Effector CD8-positive, alpha-beta T cell (primary cell): ENCODE measurements around the gene PFKFB1.

Source experiments
- DNase-seq: peaks from one replicate; lab custom pipeline; 2025; lab: John Stamatoyannopoulos, UW

PFKFB1 gene

GRCh38 chrX:54922547-54922946 lies 71.4 kb downstream of the PFKFB1 start:
- no peak for DNase-seq

GRCh38 chrX:54921427-54922021 lies 72.5 kb downstream of the PFKFB1 start:
- peak; percentile 39 for DNase-seq

DNA sequence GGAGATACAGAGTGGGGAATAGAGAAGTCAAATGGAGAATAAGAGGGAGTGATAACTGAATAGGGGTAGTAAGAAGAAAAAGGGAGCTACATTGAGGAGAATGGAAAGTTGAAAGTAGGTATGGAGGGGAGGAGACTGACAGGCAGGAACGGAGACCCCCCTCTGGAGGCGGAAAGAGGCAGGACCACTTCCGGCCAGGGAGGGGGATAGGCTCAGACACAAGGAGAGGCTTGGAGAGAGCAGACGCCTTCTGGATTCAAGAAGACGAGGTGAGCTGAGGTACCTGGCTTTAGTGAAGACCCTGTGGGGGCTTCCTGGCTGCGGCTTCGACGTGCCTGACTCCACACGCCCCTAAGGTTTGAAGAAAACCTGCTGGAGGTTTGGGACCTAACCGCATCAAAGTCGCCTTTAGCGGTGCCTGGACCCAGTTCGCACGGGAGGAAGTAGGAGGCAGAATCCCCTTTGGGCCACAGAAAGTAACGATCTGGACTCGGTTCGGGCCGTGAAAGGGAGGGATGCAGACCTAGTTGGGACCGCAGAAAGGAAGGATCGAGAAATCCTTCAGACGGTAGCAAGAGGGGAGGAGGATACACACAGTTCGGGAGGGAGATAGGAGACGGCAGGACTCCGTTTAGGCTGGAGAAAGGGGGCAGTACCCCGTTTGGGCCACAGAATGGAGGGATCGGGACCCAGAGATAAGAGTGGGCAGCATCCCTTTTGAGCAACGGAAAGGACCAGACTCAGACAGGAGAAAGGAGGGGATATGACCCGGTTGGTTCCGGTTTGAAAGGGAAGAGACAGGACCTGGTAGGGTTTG lies 73.2 kb downstream of the PFKFB1 start, which contains the start of gene TRO:
Gene TRO (plus strand): TSS at position 215 of the 817 bp plus-strand sequence. CDS start 1,423 bp downstream, outside the sequence.
- no peak for DNase-seq

- no peak for DNase-seq
These were observed 84.0 kb downstream of the PFKFB1 start for GRCh38 chrX:54909941-54910340.

DNA sequence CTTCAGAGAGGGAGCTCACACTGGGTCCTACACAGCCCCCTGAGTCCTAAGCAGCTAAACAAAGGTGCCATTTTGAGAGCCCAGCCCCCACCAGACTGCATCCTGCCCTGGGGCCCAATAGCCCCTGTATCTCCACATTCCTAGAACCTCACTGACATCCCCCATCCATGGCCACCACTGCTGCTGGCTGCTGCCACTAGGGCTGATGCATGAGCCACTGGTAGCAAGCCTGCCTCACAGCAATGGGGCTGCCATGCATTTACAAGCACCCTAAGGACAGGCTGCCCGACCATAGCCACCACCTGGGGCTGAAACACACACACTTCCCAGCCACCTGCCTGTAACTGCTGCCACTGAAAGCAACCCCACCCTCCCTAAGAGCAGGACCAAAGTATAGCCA lies 99.8 kb downstream of the PFKFB1 start:
- DNase-seq, result no peak

- peak; percentile 2 for DNase-seq
These were observed 102.4 kb downstream of the PFKFB1 start for GRCh38 chrX:54891573-54891972.

DNA sequence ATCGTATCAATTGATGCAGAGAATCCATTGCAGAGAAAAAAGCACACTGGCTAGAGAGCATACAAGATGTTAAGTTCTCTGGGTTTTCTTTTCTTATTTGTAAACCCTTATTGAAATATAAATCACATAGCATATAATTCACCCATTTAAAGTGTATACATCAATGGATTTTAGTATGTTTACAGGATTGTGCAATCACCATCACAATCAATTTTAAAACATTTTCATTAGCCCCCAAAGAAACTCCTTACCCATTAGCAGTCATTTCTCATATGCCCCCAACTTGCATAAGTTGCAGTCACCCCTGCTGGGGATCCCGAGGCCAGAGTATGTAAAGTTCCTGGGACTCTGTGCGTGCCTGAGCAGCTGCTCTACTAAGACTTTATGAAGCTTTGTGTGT lies 108.2 kb downstream of the PFKFB1 start:
- no peak for DNase-seq
